ENCODE measurements around the gene BAK1. TPM values are rescaled to one million over a fixed set of nuclear protein-coding genes. Genes with fewer than 3 reads are reported as not detected.
A peak's percentile ranks its signal among the peaks of the same experiment; 100 is the strongest.

Gene BAK1
- total and polyA plus RNA-seq, 2 of the 13 experiments (the other 11 are each of a cell fraction or from before 2014, with no cell fraction given): 15.0 to 23.8 TPM

DNA sequence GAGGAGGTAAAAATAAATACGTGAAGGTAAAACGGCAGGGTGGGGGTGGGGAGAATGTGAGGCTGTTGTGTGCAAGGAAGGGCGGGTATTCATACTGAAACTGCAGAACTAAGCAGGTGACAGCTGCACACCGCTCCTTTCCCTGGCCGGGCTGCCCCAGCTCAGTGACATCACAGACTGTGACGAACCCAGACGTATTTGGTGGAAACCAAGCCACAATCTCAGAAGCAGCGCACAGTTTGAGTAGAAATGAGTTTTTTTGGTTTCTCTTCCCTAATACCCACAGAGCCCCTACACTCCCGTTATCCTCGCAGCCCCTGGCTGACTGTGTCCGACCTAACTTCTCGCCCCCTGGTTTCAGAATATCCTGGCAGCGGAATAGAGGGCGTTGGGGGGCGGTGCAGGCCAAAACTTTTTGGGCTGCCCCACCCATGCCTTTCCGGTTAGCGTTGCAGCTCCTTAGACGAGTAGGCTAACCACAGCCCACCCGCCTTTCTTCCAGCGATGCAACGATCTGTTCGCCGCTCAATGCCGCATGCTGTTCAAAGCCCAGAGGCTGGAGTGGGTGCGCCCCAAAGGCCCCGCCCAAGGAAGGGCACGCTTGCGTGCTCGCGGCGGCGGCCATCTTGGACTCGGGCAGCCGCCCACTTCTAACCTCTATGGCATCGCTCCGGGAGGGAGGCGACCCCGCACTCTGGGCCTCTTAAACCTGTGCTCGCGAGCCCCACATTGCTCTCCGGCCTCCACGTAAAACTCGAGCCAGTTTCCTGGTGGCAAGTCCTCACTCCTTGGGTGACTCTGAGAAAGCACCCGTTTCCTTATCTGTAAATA, 9.1 kb downstream of the BAK1 start (continued):
- TF ChIP-seq, protein P1, sequence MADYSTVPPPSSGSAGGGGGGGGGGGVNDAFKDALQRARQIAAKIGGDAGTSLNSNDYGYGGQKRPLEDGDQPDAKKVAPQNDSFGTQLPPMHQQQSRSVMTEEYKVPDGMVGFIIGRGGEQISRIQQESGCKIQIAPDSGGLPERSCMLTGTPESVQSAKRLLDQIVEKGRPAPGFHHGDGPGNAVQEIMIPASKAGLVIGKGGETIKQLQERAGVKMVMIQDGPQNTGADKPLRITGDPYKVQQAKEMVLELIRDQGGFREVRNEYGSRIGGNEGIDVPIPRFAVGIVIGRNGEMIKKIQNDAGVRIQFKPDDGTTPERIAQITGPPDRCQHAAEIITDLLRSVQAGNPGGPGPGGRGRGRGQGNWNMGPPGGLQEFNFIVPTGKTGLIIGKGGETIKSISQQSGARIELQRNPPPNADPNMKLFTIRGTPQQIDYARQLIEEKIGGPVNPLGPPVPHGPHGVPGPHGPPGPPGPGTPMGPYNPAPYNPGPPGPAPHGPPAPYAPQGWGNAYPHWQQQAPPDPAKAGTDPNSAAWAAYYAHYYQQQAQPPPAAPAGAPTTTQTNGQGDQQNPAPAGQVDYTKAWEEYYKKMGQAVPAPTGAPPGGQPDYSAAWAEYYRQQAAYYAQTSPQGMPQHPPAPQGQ (CRISPR knock-in tag; IDR thresholded peaks at IDR 0.05; ENCODE audit: borderline replicate concordance): no peak
- TF ChIP-seq ZFP36L1 (CRISPR knock-in tag; IDR thresholded peaks at IDR 0.05): 0 out of 2 replicates have a peak, but pooled peaks have one; percentile 44
- no peak for TF ChIP-seq SMARCC2 (IDR thresholded peaks at IDR 0.05)
- peak; percentile 100 for TF ChIP-seq YY1 (IDR thresholded peaks at IDR 0.05; ENCODE audit: insufficient read depth, insufficient replicate concordance, low read depth, low read length)
- TF ChIP-seq ZBTB26 (CRISPR knock-in tag; IDR thresholded peaks at IDR 0.05; ENCODE audit: borderline replicate concordance): 0 out of 2 replicates have a peak, but pooled peaks have one; percentile 17
- TF ChIP-seq ETS1 (CRISPR knock-in tag; IDR thresholded peaks at IDR 0.05): no peak
- TF ChIP-seq, protein P2, sequence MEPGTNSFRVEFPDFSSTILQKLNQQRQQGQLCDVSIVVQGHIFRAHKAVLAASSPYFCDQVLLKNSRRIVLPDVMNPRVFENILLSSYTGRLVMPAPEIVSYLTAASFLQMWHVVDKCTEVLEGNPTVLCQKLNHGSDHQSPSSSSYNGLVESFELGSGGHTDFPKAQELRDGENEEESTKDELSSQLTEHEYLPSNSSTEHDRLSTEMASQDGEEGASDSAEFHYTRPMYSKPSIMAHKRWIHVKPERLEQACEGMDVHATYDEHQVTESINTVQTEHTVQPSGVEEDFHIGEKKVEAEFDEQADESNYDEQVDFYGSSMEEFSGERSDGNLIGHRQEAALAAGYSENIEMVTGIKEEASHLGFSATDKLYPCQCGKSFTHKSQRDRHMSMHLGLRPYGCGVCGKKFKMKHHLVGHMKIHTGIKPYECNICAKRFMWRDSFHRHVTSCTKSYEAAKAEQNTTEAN (CRISPR knock-in tag; conservative IDR thresholded peaks at IDR 0.05): 0 out of 2 replicates have a peak, but pooled peaks have one; percentile 27
- TF ChIP-seq PTBP1 (IDR thresholded peaks at IDR 0.05; ENCODE audit: low read depth, low read length, poor library complexity, severe bottlenecking): no peak
- TF ChIP-seq MIER3 (CRISPR knock-in tag; IDR thresholded peaks at IDR 0.05; ENCODE audit: borderline replicate concordance): no peak
- TF ChIP-seq KIAA2018 (CRISPR knock-in tag; IDR thresholded peaks at IDR 0.05; ENCODE audit: borderline replicate concordance): no peak
- TF ChIP-seq, protein P3, sequence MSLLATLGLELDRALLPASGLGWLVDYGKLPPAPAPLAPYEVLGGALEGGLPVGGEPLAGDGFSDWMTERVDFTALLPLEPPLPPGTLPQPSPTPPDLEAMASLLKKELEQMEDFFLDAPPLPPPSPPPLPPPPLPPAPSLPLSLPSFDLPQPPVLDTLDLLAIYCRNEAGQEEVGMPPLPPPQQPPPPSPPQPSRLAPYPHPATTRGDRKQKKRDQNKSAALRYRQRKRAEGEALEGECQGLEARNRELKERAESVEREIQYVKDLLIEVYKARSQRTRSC (CRISPR knock-in tag; IDR thresholded peaks at IDR 0.05; ENCODE audit: low read depth): no peak

Data from HepG2 (cell line).